Inferior parietal cortex (tissue), 1 donor: Measurements from ENCODE around the gene AHNAK.
"Not testable (repeated sequence)": the region's sequence is repeated elsewhere in the genome, so short reads cannot be mapped to it uniquely, and the experiment has no call there.

ENCODE experiments used
- DNase-seq: peaks from one replicate; pipeline ENCODE4 v3.0.0-alpha.2; 2016; ENCODE audit errors: extremely low spot score

The AHNAK gene

GRCh38 chr11:62535802-62536201 lies 10.8 kb downstream of the AHNAK start:
- DNase-seq, result no peak

GRCh38 chr11:62534779-62535545 lies 11.6 kb downstream of the AHNAK start:
- DNase-seq, result no peak

- no peak for DNase-seq
These were observed 14.5 kb downstream of the AHNAK start for GRCh38 chr11:62532096-62532495.

- no peak for DNase-seq
These were observed 29.8 kb downstream of the AHNAK start for GRCh38 chr11:62516736-62517371.

GRCh38 chr11:62514151-62514550 lies 32.5 kb downstream of the AHNAK start:
- DNase-seq, result no peak

DNA sequence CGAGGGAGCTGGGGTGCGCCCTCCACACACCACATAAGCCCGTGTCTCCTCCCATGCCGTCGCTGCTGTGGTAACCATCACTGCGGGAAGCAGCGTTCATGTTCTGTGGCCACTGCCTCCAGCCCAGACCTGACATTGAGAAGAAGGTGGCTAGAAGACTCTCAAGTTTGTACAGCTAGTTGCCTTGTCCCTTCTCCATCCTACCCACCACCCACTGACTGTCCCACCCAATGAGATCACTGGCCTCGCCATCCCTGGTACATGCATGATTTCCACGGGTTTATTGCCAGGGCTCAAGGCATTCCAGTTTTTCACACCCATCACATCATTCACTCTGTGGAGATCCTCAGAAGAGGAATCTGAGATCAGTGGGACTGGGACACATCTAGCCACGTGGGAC lies 33.0 kb downstream of the AHNAK start:
- DNase-seq, result no peak

DNA sequence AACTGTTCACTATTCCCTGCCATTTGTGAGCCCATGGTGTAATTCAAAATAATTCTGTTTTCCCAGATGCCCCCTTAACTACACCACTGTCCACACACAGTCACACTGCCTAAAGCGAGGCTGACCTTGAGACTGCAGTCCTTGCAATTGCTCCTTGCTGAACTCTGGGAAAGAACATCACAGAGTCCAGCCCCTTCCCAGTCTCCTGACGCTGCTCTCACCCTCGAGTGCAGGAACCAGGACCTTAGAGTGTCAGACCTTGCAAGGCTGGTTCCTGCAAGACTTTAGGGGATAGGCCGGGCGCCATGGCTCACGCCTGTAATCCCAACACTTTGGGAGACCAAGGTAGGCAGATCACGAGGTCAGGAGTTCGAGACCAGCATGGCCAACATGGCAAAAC lies 33.6 kb downstream of the AHNAK start:
- no peak for DNase-seq

GRCh38 chr11:62508336-62509058 lies 38.1 kb downstream of the AHNAK start:
- peak; percentile 69 for DNase-seq

GRCh38 chr11:62507125-62507422 lies 39.5 kb downstream of the AHNAK start:
- DNase-seq, result no peak

DNA sequence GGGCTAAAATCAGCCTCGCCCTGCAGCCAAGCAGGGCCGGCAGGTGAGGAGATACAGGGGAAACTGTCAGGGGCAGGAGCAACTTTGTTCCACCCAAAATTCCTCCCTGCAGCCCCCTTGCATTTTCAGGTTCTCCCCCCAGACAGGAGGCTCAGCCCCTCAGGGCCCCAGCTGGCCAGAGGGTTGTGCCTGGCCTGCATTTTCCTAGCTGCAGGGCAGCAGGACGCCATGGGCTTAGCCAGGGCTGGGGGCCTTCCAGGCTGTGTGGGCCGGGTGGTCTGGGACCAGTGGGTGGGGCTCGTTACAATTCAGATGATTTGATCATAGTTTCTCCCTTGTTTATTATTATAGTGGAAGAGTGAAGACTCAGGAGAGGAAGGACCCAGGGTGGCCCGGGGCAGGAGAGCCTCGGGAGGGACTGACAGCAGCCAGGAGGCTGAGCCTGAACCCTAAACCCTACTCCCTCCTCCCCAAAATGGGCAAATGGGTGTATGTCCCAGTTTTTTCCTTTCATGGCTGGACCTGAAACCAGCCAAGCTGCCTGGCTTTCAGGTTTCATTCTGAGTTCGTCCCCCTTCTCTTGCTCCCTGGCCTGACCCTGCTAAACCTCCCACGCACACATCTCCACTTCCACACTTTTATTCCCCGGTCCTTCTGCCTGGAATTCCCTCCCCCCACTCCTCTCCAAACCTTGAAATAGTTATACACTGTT lies 40.0 kb downstream of the AHNAK start:
- DNase-seq, result no peak

DNA sequence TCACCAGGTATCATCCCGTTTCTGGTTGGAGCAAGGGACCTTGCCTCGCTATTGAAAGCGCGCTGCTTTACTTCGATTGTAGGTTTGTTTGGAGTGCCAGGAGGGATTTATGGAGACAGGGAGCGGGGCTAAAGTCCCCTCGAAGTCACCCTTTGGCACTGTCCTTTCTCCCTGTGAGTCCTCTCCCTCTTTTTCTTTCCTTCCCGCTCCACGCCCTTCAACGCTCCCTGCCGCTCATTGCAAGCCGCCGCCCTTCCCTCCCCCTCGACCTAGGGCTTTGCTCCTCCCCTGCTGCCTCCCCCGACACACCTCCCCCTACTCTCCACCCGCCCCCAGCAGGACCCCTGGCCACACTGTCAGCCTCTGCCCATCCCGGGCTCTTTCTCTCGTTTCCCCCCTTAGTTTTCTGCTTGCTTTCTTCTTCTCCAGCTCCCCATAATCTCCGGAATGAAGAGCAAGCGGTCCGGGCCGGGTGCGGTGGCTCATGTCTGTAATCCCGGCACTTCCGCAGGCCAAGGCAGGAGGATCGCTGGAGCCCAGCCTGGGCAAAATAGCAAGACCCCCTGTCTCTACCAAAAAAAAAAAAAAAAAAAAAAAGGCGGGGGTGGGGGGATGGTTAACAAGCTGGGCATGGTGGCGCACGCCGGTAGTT lies 41.0 kb downstream of the AHNAK start:
- DNase-seq, result no peak

DNA sequence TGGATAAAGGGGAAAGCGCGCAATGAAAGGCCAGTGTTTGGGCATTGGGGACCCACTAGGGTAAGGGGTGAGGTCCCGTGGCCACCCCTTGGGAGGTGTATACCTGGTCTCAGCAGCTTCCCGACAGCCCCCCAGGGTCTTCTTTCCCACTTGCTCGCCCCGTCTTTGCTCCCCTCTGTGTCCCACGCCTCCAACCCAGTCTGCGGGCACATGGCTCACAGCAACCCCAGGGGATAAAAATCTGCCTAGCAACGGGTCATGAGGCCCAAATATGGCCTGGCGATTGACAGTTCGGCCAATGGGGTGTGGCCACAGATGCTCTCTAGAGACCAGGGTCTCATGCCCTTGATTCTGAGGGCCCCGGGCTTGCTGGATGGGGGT lies 41.6 kb downstream of the AHNAK start:
- DNase-seq, result no peak

DNA sequence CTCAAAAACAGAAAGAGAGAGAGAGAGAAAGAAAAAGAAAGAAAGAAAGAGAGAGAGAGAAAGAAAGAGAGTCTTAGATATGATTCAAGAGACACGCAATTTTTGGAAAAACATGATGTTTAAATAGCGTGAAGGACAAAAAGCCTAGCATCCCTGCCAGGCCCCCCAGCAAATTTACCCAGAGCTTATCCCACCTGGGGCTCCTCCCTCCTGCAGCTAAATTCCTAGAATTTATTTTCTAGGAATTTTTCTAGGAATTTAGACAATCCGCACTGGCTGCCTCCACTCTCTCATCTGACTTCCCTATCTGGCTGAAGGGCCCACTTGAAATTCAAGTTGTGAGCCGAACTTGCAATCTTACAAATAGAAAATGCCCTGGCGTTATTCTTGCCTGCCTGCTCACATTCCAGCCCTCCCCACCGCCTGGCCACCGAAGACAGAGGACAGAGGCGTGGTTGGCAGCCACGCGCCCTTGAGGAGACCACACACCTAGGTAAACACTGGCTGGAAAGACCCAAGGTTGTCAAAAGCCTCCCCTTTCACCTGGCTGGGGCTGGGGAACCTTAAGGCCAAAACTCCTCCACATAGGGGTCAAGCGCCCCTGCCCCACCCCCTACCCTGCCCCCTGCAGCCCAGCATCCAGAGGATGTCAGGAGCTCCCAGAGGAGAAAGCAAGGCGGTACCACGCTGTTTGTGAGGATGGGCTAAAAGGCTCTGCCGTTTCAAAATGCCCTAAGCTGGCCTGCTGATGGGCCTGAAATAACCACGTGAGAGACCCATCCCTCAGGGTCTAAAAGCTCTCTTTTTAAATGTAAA lies 42.2 kb downstream of the AHNAK start:
- no peak for DNase-seq

- DNase-seq, result no peak
These were observed 44.4 kb downstream of the AHNAK start for GRCh38 chr11:62502030-62502730.

DNA sequence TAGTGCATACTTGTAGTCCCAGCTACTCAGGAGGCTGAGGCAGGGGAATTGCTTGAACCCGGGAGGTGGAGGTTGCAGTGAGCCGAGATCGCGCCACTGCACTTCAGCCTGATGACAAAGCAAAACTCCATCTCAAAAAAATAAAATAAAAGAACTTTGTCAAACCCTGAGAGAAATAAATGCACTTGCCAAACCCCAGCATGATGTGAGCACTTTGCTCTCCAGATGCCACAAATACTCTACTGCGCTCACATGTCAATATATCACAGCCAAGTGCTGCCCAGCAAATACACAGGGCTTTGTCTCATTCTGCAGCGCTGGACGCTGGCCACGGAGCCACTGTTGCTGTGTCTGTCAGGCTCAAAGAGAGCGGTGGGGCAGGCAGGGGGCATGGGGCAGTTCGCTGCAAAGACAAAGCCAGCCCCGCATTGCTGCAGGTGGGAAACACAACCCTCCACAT lies 45.1 kb downstream of the AHNAK start:
- DNase-seq, result peak; percentile 88

- DNase-seq, result no peak
These were observed 46.0 kb downstream of the AHNAK start for GRCh38 chr11:62500650-62501030.

DNA sequence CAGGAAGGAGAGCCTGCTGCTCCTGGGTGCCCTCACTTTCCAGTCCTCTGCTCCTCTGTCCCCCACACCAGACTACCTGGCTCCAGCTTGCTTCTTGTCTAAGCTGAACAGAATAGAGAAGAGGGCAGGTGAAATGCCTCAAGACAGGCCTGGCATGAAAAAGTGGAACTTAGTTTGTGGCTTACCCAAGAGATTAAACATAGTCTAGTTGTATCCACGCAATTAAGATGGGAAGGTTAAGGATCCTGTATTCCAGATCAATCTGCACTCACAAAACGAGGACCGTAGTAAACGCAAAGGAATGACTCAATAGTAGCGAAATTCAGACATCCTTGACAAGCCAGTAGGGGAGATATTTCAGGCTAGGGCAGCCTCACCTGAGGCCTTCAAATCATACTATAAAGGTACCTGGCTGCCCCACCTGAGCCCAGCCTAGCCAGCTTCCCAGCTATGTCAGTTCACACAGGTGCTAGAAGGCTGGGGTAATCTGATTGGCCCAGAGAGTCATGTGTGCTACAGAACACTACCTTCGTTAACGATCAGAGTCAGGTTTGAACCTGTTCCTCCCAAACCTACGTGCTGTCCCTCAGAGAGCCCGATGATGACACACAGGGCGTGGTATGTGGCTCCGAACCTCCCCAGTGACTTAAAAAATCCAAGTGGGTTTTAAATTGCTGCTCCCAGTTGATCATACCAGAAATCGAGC lies 46.5 kb downstream of the AHNAK start:
- DNase-seq, result no peak

GRCh38 chr11:62499311-62499943 lies 47.2 kb downstream of the AHNAK start:
- not testable (repeated sequence) for DNase-seq
